Activated CD4-positive, alpha-beta T cell treated with anti-CD3 and anti-CD28 coated beads for 36 hours (primary cell): ENCODE data around the gene SMAD6. TPM values are rescaled to one million over a fixed set of nuclear protein-coding genes. Genes with fewer than 3 reads are reported as not detected.

Experiments
- ATAC-seq: fragments of 200-7000 bp; cut with Tn5 transposase; one replicate; pipeline ENCODE4 v1.10.0; 2021; ENCODE audit warnings: mild to moderate bottlenecking, moderate library complexity
- CTCF ChIA-PET: fragments of 350-600 bp; sonication (Branson Sonifier 250); formaldehyde crosslinking; loops from one replicate; lab custom pipeline; 2021; ENCODE audit warnings: antibody characterized with exemption; lab: Charles Lee
- POLR2A ChIA-PET: fragments of 350-600 bp; sonication (Branson Sonifier 250); formaldehyde crosslinking; loops from one replicate; lab custom pipeline; 2021; ENCODE audit warnings: antibody characterized with exemption, inconsistent platforms; lab: Charles Lee
- DNase-seq: peaks from one replicate; pipeline ENCODE4 v3.0.0-alpha.2; 2020
- H3K27ac Mint-ChIP-seq: one replicate; pipeline ENCODE4 v1.8.0; 2021; ENCODE audit warnings: mixed read lengths
- H3K27me3 Mint-ChIP-seq: one replicate; pipeline ENCODE4 v1.8.0; 2021; ENCODE audit warnings: mixed read lengths
- H3K36me3 Mint-ChIP-seq: one replicate; pipeline ENCODE4 v1.8.0; 2021; ENCODE audit warnings: low read depth, mixed read lengths
- H3K4me1 Mint-ChIP-seq: one replicate; pipeline ENCODE4 v1.8.0; 2021; ENCODE audit warnings: mixed read lengths
- H3K4me3 Mint-ChIP-seq: one replicate; pipeline ENCODE4 v1.8.0; 2021; ENCODE audit warnings: mild to moderate bottlenecking, moderate library complexity, mixed read lengths
- H3K9me3 Mint-ChIP-seq: one replicate; pipeline ENCODE4 v1.8.0; 2021; ENCODE audit warnings: low read depth, mixed read lengths
- intact Hi-C, 2 experiments: fragments of 100-400 bp; cut with DNase I in 1 of 2; cut with micrococcal nuclease in 1 of 2; formaldehyde crosslinking; loops; one replicate each; pipeline versions ENCODE4 v1.14.2 to v1.15.1; 2022 to 2024; cut with DNase I, micrococcal nuclease
- total RNA-seq, 2 experiments: library from RNA; stranded (reverse); gene quantifications; one replicate each; pipeline ENCODE4 v1.2.3, GENCODE V29; 2021

Gene SMAD6
- total RNA-seq, 2 experiments from 2014 or later: 0.19 to 0.23 TPM

DNA sequence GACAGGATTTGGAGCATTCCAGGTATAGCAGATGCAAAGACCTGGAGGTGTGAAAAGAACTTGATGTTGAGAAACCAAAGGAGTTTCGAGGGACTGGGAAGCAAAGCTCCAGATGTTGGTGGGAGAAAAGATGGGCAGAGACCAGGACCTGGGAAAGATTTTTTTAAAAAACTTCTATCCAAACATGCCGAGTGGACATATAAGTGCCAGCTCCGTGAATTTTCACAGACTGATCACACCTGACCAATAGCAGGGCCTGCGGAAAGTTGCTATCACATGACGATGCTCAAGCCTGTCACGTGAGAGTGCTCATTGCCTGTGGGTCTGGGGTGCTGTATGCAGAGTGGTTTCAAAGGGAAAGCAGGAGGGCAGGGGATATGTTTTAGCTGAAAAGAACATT lies 19.9 kb downstream of the SMAD6 start:
- POLR2A ChIA-PET: interaction anchor here (0.6 kb wide), 1 partner anchor 30 kb away, joined by 9 read pairs; no protein-coding TSS in a partner anchor
- DNase-seq (no peak), ATAC-seq (no peak)
- no peak overlapping the region for H3K4me3 Mint-ChIP-seq
- H3K27ac Mint-ChIP-seq: no peak overlapping the region
- peaks cover 2% of the 10 kb centered on the region for H3K27me3 Mint-ChIP-seq
- no peaks in the 10 kb centered on the region for H3K9me3 Mint-ChIP-seq
- intact Hi-C loops: no loop called here
- no peaks in the 10 kb centered on the region for H3K4me1 Mint-ChIP-seq
- CTCF ChIA-PET: interaction anchor here (0.9 to 2.3 kb wide), 2 partner anchors 11 to 107 kb away, joined by 3 to 9 read pairs; no protein-coding TSS in a partner anchor
- H3K36me3 Mint-ChIP-seq: no peaks in the 10 kb centered on the region

DNA sequence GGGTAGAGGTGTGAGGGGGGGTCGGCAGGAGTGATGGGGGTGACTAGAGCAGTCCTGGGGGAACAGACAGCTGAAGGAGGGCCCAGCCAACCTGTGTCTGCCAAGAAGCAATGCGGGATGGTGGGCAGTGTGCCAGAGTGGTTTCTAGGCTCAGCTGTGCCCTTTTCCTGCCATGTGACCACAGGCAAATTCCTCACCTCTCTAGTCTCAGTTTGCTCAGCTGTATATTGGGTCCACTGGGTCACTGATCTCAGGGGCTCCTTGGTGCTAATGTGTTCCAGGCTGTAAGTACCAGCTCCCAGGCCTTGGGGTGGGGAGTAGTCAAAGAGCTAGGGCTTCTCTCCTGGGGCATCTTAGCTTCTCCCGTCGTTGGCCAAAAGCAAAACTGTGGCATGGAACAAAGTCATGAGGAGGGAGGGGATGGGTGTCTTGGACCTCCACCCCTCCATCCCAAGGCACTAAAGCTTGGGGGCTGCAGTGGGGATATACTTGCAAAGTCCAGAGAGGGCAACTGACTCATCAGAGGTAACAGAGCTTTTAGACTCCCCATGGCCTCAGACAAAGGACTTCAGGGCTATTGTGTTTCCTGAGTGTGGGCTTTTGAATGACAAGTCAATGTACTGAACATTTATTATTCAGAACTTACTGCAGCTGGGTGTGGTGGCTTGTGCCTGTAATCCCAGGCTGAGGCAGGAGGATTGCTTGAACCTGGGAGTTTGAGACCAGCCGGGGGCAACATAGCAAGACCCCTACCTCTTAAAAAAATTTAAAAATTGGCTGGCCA lies 20.9 kb downstream of the SMAD6 start:
- DNase-seq (no peak), ATAC-seq (no peak)
- no peaks in the 10 kb centered on the region for H3K36me3 Mint-ChIP-seq
- no peak overlapping the region for H3K27ac Mint-ChIP-seq
- POLR2A ChIA-PET: no interaction called here
- H3K4me3 Mint-ChIP-seq: no peak overlapping the region
- H3K9me3 Mint-ChIP-seq: no peaks in the 10 kb centered on the region
- no peaks in the 10 kb centered on the region for H3K4me1 Mint-ChIP-seq
- CTCF ChIA-PET: interaction anchor here (0.6 to 1.3 kb wide), 6 partner anchors 12 to 261 kb away, joined by 3 read pairs; no protein-coding TSS in a partner anchor
- H3K27me3 Mint-ChIP-seq: no peaks in the 10 kb centered on the region
- intact Hi-C loops: no loop called here

DNA sequence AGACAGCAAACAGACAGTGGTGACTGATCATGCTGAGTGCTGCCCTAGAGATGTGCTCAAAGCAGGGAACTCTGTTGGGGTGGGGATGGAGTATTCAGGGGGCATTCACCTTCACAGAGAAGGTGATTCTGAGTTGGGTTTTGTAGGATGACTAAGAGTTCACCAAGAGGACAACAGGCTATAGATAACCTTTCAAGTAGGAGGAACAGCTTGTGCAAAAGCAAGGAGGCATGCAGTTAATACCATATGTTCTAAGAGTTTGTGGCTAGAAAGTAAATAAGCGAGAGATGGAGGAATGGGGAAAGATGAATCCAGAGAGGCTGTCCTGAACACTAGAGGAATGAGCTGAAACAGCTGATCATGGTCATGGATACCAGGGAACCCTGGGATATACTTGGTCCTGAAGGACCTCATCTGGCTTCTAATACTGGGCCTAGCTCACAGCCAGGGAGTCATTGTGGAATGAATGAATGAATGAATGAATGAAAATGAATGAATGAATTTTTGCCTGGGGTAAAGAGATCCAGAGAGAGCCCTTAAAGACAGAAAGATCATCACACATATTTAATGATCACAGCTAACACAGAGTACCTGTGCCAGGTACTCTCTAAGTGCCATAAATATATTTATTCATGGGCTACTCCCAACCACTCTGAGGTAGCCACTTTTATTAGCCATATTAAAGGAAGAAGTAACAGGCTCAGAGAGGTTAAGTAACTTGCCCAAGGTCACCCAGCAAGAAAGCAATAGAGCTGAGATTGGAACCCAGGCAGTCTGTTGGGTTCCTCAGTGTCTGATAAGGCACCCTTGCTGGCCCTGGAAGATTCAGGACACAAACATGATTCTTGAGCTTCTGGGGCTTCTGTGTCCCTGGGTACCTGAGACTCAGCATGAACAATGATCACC lies 22.0 kb downstream of the SMAD6 start:
- no peaks in the 10 kb centered on the region for H3K4me1 Mint-ChIP-seq
- CTCF ChIA-PET: interaction anchor here (0.6 to 1.3 kb wide), 2 partner anchors 10 to 48 kb away, joined by 3 read pairs; no protein-coding TSS in a partner anchor
- no peak overlapping the region for H3K4me3 Mint-ChIP-seq
- intact Hi-C loops: no loop called here
- POLR2A ChIA-PET: no interaction called here
- H3K36me3 Mint-ChIP-seq: no peaks in the 10 kb centered on the region
- ATAC-seq: no peak
- no peaks in the 10 kb centered on the region for H3K9me3 Mint-ChIP-seq
- no peak for DNase-seq
- H3K27ac Mint-ChIP-seq: no peak overlapping the region
- H3K27me3 Mint-ChIP-seq: peaks cover 3% of the 10 kb centered on the region

DNA sequence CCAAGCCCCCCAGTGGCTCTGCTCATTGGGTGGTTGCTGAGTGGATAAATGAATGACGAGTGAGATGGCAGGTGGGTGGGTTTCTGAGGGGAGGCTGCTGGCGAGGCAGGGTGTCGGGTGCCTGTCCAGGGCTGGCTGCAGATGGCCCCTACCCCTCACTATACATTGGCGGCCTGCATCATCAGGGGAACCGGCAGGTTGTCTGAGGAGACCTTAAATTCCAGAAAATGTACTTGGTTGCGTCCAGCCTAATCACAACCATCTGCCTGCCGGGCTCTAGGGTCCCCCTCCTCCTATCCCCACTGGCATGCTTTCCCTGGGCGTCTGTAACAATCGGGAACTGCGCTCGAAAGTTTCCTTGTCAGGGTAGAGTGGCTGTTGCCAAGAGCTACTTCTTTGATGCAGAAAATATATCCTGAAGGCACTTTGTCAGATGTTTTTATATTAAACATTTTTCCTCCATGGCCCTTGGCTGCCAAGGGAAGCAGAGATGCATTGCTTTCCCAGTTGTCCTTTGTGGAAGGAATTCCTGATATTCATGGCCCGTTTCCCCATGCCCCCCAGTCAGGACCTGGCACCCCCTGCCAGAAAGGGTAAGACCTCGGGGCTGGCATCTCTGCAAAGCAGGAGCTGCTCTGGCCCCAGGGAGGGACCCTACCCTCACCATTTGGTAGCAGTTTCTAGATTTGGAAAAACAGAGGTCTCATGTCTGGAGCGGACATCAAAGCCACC lies 22.9 kb downstream of the SMAD6 start:
- Mint-ChIP-seq H3K9me3 (no peaks in the 10 kb centered on the region), H3K27me3 (peaks cover 3% of the 10 kb centered on the region), H3K27ac (no peak overlapping the region), H3K4me3 (no peak overlapping the region), H3K4me1 (no peaks in the 10 kb centered on the region), H3K36me3 (no peaks in the 10 kb centered on the region)
- intact Hi-C loops: no loop called here
- ChIA-PET POLR2A (interaction anchor here (0.8 kb wide), 1 partner anchor 751 kb away, joined by 3 read pairs; no protein-coding TSS in a partner anchor), CTCF (no interaction called here)
- no peak for DNase-seq
- ATAC-seq: no peak

DNA sequence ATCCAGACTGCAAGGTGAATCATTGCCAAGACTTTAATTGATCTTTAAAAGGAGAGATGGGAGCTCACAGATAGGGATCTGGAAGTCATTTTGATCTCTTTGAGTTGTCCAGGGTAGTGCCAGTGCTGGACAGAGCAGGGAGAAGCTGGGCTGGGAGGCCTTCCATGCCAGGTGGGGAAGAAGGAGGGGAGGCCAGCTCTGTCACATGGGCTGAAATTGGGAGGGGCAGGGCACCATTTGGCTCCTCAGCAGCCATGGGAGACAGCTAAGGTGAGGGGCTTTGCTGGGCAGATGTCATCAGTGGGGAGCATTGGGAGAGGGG lies 23.4 kb downstream of the SMAD6 start:
- no peak overlapping the region for H3K27ac Mint-ChIP-seq
- H3K9me3 Mint-ChIP-seq: no peaks in the 10 kb centered on the region
- H3K27me3 Mint-ChIP-seq: peaks cover 3% of the 10 kb centered on the region
- H3K4me1 Mint-ChIP-seq: no peaks in the 10 kb centered on the region
- no peak overlapping the region for H3K4me3 Mint-ChIP-seq
- intact Hi-C loops: no loop called here
- ChIA-PET POLR2A (interaction anchor here (0.8 kb wide), 1 partner anchor 751 kb away, joined by 3 read pairs; no protein-coding TSS in a partner anchor), CTCF (no interaction called here)
- no peaks in the 10 kb centered on the region for H3K36me3 Mint-ChIP-seq
- no peak for ATAC-seq
- DNase-seq: no peak

DNA sequence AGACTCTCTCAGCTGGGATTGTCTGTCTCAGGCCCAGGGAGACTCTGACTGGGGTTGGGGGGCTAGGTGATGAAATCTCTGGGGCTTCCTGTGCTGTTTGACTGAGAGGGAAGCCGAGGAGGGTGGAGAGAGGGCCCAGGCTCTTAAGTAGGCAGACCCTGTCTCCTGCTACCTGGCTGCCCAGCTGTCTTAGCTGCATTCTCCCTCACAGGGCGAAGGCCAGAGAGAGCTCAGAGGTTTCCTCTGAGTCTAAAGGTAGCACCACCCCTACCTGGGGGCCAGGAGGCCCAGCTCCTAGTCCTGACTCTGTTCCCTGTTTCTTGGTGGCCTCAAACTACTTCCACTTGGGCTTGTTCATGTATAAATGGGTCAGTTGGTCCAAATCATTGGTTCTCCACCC lies 24.4 kb downstream of the SMAD6 start:
- POLR2A ChIA-PET: no interaction called here
- Mint-ChIP-seq H3K36me3 (no peaks in the 10 kb centered on the region), H3K4me3 (no peak overlapping the region), H3K9me3 (no peaks in the 10 kb centered on the region), H3K27me3 (peaks cover 3% of the 10 kb centered on the region), H3K4me1 (no peaks in the 10 kb centered on the region), H3K27ac (no peak overlapping the region)
- intact Hi-C loops: no loop called here
- DNase-seq: no peak
- CTCF ChIA-PET: no interaction called here
- ATAC-seq: no peak

DNA sequence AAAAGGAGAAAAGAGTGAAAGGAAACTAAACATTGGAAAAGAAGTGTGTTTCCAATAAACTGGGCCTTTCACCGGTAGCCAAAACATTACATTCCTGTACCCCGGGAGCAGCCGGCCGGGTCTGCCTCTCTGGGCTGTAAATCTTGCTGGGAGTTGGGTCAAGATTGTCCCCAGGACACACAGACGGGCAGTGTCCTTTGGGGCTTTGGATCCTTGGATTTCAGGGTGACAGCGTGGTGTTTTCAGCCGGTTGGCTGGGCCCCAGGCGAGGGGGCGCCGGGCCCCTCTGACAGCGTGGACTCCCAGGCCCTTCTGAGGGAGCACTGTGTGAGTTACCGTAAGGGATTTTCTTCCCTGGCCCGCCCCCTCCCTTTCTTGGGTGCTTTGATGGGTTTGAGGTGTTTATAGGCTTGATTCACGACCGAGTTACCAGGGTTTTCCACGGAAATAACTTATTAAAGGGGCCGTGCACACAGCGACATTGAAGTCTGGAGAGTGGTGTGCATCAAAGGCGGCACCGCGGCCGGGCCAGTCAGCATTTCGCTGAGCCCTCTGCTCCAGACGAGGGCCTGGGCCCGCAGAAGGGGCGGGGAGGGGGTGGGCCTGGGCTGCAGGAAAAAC lies 27.4 kb downstream of the SMAD6 start:
- intact Hi-C loops: no loop called here
- Mint-ChIP-seq H3K9me3 (no peaks in the 10 kb centered on the region), H3K27ac (no peak overlapping the region), H3K36me3 (no peaks in the 10 kb centered on the region), H3K4me3 (no peak overlapping the region), H3K27me3 (peaks cover 3% of the 10 kb centered on the region), H3K4me1 (no peaks in the 10 kb centered on the region)
- no peak for ATAC-seq
- POLR2A ChIA-PET: no interaction called here
- CTCF ChIA-PET: no interaction called here
- no peak for DNase-seq

DNA sequence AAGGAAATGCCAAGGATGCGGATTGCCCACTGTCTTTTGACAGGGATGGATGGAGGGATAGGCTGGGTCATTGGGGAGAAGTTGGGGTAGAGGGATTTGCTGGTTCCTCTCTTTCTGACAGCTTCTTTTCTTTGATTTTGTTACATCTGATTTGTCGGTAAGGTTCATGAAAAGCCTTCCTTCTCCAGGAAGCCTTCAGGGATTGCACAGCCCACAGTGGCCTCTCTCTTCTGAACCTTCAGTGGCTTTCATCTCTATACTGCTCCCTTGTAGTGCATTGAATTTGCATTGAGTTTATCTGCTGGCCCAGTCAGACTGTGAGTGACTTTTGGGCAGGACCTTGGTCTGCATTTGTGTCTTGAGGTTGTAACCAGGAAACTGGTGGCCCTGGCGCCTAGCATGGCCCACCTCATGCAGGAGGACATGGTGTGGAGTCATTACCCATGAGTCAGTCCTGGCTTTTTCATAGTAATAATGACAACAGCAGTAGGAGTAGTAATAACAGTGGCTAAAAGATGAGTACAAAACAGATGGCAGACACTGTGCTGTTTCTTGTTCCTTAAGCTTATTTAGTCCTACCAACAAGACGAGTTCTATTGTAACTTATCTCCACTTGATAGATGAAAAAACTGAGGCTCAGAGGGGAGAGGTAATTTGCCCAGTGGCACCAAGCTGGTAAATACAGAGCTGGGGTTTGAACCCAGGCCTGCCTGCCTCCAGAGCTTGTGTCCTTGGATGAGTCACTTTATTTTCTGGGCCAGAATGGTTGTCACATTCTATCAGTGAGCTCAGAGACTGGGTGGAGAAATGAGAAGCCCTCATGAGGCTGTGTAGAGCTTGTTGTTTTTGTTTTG lies 28.4 kb downstream of the SMAD6 start:
- DNase-seq: peak; percentile 18
- H3K27ac Mint-ChIP-seq: no peak overlapping the region
- H3K36me3 Mint-ChIP-seq: no peaks in the 10 kb centered on the region
- H3K4me1 Mint-ChIP-seq: no peaks in the 10 kb centered on the region
- ChIA-PET POLR2A (no interaction called here), CTCF (no interaction called here)
- ATAC-seq: peak; percentile 81
- peaks cover 3% of the 10 kb centered on the region for H3K27me3 Mint-ChIP-seq
- no peaks in the 10 kb centered on the region for H3K9me3 Mint-ChIP-seq
- intact Hi-C loops: no loop called here
- no peak overlapping the region for H3K4me3 Mint-ChIP-seq

DNA sequence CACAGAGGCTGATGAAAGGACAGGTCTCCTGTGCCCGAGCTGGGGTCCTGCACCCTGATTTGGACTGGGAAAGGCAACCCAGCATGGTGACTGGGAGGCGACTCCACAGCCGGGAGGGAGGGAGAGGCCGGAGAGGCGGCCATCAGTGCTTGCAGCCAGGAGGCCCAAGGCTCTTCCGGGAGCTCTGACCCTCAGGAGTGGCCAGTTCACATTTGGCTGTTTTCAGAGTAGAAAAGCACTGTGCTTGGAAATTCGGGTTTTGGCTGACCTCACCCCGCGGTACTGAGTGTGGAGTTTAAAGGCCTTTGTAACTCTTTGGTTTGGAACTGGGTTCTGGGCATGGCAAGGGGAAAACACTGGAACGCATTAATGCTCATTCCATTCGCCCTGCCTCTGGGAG lies 31.9 kb downstream of the SMAD6 start:
- intact Hi-C loops: no loop called here
- H3K4me1 Mint-ChIP-seq: no peaks in the 10 kb centered on the region
- H3K4me3 Mint-ChIP-seq: no peak overlapping the region
- H3K36me3 Mint-ChIP-seq: no peaks in the 10 kb centered on the region
- H3K27ac Mint-ChIP-seq: no peak overlapping the region
- no peaks in the 10 kb centered on the region for H3K27me3 Mint-ChIP-seq
- POLR2A ChIA-PET: no interaction called here
- ATAC-seq (no peak), DNase-seq (no peak)
- H3K9me3 Mint-ChIP-seq: no peaks in the 10 kb centered on the region
- CTCF ChIA-PET: interaction anchor here (0.9 kb wide), 1 partner anchor 11 kb away, joined by 3 read pairs; no protein-coding TSS in a partner anchor
